SK-N-MC (cell line): ENCODE data around the gene INSL3.

Source experiments
- DNase-seq: peaks from one replicate; pipeline ENCODE4 v3.0.0-alpha.2; 2011; ENCODE audit warnings: low read depth, low spot score
- H3K27ac ChIP-seq: fragments of 200-600 bp; sonication (generic); 2 replicates; pipeline ENCODE4 v1.5.1; 2016; ENCODE audit warnings: mixed run types
- H3K36me3 ChIP-seq: fragments of 200-600 bp; sonication (generic); 2 replicates; pipeline ENCODE4 v1.6.1; 2017; ENCODE audit warnings: antibody characterized with exemption, low read length, mixed read lengths; ENCODE audit not compliant: insufficient read depth
- H3K4me3 ChIP-seq: fragments of 200-600 bp; sonication (generic); 2 replicates; pipeline ENCODE4 v1.5.1; 2016
- H3K9ac ChIP-seq: fragments of 200-600 bp; sonication (generic); 2 replicates; pipeline ENCODE4 v1.8.0; 2017; ENCODE audit warnings: mixed run types, mixed read lengths; ENCODE audit not compliant: insufficient read length
- H3K9me3 ChIP-seq: fragments of 200-600 bp; sonication (generic); 2 replicates; pipeline ENCODE4 v1.6.1; 2017; ENCODE audit warnings: low read depth, mild to moderate bottlenecking, antibody characterized with exemption, low read length, moderate library complexity, mixed read lengths
- EZH2 ChIP-seq: fragments of 200-600 bp; sonication (generic); IDR thresholded peaks from one replicate; pipeline ENCODE4 v1.6.1; 2017; ENCODE audit warnings: antibody characterized with exemption
- FOXP2 ChIP-seq: optimal IDR thresholded peaks from 2 replicates; pipeline ENCODE3; 2011; ENCODE audit warnings: mild to moderate bottlenecking, moderate library complexity; ENCODE audit not compliant: insufficient read depth; ENCODE audit errors: extremely low read length, control extremely low read depth
- POLR2AphosphoS5 ChIP-seq: IDR thresholded peaks from 2 replicates; pipeline ENCODE4 v1.6.1; 2012; ENCODE audit warnings: mild to moderate bottlenecking, low read depth, low read length, borderline replicate concordance

INSL3 gene

DNA sequence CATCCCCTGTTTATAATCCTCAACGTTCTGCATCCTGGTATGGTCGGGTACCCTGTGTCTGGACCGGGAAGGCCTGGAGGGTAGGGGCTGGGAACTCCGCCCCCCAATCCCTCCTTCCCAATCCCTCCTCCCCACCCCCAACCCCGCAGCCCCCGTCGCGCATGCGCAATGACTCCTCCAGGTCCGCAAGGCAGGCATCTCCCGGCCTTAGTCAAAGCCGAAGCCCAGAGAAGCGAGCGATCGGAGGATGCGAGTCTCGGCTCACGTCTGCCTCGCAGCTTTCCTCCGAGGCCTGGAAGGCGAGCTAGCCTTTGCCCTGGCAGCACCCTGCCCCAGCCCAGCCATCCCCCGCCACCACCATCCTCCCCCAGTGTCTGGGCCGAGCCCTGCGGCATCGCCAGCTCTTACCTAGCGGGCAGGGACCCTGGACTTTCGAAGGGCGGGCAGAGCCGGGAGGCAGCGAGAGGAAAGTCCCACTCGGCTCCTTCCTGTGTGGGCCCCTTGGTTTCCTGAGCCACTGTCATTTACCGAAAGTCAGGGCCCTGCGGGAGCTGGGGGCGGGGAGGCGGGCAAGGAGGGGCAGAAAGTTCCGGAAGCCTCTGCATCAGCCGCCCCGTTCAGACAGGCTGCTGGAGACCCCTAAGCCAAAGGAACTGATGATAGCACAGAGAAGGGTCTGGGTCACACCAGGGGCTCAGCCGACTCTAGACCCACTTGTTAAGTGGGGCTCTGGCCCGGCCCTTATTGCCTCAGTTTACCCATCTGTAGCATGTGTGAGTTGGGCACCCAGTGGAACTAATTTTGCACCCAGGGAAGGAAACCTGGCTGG is 26.4 kb upstream of the INSL3 start, which contains the start of gene JAK3:
Gene JAK3, minus strand, starts transcription at position 445 of the 829 bp plus-strand sequence. CDS start 3,565 bp downstream, outside the sequence.
- no peak for DNase-seq
- Histone ChIP-seq H3K36me3 (no peaks in the 10 kb centered on the region), H3K9ac (no peak within 1 kb of the TSS), H3K9me3 (no peaks in the 10 kb centered on the region), H3K4me3 (peak within 1 kb of the TSS; percentile 31; the same call in 1 of the 2 replicates), H3K27ac (no peak within 1 kb of the TSS)
- TF ChIP-seq EZH2 = no peak
- TF ChIP-seq POLR2AphosphoS5 = no peak
- no peak for TF ChIP-seq FOXP2

DNA sequence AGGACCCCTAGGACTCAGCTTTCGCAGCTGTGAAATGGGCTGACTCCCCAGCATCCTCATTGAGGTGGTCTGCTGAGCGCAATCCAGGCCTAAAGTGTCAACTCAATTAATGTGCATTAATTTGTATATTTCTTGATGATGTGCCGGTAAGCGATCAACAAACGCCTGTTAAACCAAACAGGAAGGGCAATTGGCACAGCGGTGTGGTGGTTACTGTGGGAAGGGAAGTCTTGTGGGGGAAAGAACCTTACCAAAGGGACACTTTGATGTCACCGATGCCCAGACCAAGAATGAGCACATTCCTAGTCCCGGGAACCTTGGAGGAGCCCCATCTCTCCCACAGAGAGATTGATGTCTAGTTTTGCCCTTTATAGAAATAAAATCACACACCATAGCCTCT is 24.8 kb upstream of the INSL3 start:
- no peak for DNase-seq
- Histone ChIP-seq H3K9ac (no peak overlapping the region), H3K9me3 (no peaks in the 10 kb centered on the region), H3K36me3 (no peaks in the 10 kb centered on the region), H3K4me3 (no peak overlapping the region), H3K27ac (no peak overlapping the region)
- TF ChIP-seq POLR2AphosphoS5 = no peak

DNA sequence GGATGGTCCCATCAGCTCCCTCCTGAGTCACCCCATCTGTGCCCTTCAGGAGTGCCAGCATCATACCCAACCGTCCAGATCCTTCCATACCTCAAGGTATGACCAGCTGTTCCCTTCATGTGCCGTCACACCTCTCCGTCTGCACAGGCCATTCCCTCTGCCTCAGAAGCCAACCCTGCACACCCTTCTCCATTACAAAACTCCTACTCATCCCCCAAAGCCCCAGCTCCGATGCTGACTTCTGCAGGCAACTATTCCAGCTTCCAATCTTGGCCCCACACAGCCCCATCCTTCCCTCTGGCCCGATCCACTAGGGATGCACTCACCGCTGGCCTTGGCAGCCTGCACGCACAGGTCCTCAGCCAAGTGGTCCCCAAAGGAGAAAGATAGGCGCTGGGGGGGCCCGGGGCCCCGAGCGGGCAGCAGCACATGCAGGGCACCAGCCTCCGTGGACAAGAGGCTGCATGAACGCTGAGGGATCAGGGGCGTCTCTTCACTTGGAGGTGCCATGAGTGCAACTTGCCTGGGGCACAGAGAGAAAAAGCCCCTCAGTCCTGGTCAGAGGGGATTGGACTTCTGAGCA is 22.7 kb upstream of the INSL3 start:
- H3K36me3 ChIP-seq = no peaks in the 10 kb centered on the region
- H3K9me3 ChIP-seq = no peaks in the 10 kb centered on the region
- H3K27ac ChIP-seq = no peak overlapping the region
- DNase-seq = no peak
- no peak overlapping the region for H3K4me3 ChIP-seq
- TF ChIP-seq EZH2 (no peak), FOXP2 (no peak), POLR2AphosphoS5 (no peak)
- no peak overlapping the region for H3K9ac ChIP-seq

DNA sequence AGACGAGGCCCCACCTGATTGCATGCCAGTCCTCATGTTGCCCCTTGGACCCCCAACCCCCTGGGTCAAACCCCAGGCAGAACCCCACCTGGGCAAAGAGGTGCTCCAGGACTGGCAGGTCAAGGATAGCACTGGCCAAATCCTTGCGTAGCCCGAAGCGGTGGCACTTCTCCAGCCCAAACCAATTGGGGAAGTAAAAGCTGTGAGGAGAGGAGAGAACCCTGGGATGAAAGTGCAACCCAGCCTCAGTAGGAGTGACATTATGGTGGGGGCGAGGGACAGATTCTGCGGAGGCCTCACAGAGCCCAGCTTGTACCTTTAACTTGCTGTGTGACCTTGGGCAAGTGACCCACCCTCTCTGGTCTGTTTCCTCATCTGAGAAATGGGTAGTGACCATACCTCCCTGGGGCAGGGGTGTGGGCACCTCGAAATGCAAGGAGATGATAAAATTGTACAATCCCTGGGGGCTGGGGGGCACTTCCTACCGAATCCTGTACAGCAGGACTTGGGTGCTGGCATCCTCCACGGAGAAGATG is 22.0 kb upstream of the INSL3 start:
- H3K9ac ChIP-seq = no peak overlapping the region
- H3K27ac ChIP-seq = no peak overlapping the region
- H3K9me3 ChIP-seq = no peaks in the 10 kb centered on the region
- H3K4me3 ChIP-seq = no peak overlapping the region
- no peak for DNase-seq
- no peaks in the 10 kb centered on the region for H3K36me3 ChIP-seq
- TF ChIP-seq FOXP2 (no peak), EZH2 (no peak), POLR2AphosphoS5 (no peak)

DNA sequence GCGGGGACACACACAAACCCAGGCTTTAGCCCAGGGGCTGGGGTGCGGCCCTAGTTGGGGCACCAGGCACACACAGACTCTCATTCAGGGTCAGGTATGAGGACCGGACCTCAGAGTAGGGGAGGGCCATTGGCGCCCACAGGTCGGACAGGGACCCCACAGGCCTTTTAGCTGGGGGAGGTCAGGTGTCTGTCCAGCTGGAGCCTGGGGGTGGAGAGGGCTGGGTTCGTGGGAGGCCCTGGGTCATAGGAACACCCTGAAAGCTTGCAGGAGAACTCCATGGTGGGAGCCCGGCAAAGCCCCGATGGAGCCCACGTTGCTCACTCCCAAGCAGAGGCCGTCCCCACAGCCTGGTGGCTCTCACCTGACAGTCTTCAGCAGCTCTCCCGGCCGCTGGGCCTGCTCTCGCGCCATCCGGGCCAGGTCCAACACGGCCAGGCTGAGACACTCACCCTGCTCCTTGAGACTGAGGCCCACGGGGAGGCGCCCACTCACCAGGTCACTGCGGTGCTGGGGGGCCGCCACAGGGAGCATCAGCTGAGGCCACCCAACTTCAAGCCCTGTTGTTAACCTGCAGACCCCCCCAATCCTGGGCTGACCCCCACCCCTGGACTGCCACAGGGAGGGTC is 21.5 kb upstream of the INSL3 start:
- H3K36me3 ChIP-seq = no peaks in the 10 kb centered on the region
- TF ChIP-seq FOXP2 (no peak), EZH2 (no peak), POLR2AphosphoS5 (no peak)
- H3K27ac ChIP-seq = no peak overlapping the region
- H3K9ac ChIP-seq = no peak overlapping the region
- H3K4me3 ChIP-seq = peak overlapping the region; percentile 65
- no peaks in the 10 kb centered on the region for H3K9me3 ChIP-seq
- DNase-seq = no peak

DNA sequence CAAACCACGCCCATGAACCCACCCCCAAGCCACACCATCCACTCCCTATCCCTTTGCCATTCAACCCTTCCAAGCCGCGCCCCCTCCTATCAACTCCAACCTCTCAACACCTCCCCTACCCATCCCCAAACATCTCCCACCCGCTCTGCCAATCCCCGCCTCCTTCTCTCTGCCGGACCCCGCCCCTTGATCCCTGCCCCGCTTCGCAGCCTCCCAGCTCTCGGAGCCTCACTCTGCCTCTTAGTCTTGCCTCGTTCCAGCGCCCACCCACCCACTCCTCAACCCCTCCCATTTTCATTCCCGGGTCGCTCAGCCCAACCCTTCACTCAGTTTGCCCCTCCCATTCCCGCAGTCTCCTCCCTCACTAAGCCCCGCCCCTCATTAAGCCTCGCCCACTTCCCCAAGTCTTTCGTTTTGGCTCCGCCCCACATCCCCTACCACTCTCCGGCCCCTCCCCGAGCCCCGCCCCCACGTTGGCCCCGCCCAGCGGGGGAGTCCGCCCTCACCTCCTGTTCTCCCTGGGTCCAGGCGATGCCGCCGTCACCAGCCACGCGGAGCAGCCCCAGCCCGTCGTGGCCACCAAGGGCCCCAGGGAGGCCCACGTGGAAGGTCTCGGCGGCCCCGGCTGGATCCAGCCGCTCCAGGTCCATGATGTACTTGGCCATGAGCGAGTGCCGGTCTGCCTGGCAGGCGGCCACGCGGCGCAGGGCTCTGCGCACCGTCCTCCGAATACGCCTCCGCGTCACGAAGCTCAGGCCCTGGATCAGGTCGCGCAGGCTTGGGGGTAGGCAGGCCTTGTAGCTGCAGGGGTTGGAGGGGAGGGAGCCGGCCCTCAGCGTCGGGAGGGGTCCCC is 20.7 kb upstream of the INSL3 start:
- Histone ChIP-seq H3K9ac (no peak overlapping the region), H3K27ac (no peak overlapping the region), H3K9me3 (no peaks in the 10 kb centered on the region), H3K4me3 (peak overlapping the region; percentile 65), H3K36me3 (no peaks in the 10 kb centered on the region)
- TF ChIP-seq FOXP2 = no peak
- TF ChIP-seq EZH2 = no peak
- DNase-seq = peak; percentile 47

DNA sequence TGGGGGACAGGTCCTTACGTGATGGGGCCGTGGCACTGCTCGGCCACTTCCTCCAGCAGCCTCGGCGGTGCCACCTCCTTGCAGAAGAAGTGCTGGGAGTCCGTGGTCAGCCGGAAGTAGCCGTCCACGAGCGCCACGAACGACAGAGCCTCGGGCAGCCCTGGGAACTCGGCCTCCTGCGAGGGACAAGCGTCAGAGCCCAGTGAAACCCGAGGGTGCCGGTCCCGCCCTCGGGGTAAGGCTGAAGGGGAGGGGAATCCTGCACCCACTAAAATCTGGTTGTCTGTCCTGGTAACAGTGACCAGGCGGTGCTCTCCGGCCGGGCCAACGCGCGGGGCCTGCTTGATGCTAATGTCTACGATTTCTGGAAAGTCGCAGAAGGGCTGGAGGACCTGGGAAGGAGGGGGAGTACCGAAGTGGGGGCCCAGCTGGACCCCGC is 20.1 kb upstream of the INSL3 start:
- Histone ChIP-seq H3K4me3 (peak overlapping the region; percentile 40; the same call in 1 of the 2 replicates), H3K9me3 (no peaks in the 10 kb centered on the region), H3K27ac (no peak overlapping the region), H3K9ac (no peak overlapping the region), H3K36me3 (no peaks in the 10 kb centered on the region)
- TF ChIP-seq POLR2AphosphoS5 (no peak), FOXP2 (no peak)
- DNase-seq = no peak

DNA sequence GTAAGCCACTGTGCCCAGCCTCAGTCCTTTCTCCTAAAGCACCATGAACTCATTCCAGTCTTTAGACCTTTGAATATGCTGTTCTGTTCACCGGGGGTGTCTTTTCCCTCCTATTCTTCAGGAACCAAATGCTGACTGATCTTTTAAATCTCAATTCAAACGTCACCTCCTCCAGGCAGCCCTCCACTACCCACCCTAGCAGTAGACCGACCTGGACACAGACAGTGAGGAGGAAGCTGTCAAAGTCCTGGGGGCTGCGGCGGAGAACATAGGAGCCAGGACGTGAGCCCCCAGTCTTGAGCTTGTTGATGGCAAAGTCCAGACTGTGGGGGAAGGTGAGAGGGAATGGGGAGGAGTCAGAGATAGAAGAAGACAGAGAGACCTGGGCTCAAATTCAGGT is 18.7 kb upstream of the INSL3 start:
- no peak overlapping the region for H3K4me3 ChIP-seq
- no peaks in the 10 kb centered on the region for H3K36me3 ChIP-seq
- no peak overlapping the region for H3K27ac ChIP-seq
- no peak overlapping the region for H3K9ac ChIP-seq
- no peaks in the 10 kb centered on the region for H3K9me3 ChIP-seq
- no peak for DNase-seq
- TF ChIP-seq FOXP2 (no peak), EZH2 (no peak), POLR2AphosphoS5 (no peak)
